Astrocyte of the spinal cord (primary cell): ENCODE results near the gene NRGN.

Experiments
- DNase-seq: peaks from one replicate; pipeline ENCODE4 v3.0.0; 2011; ENCODE audit warnings: low read depth, low spot score
- H3K4me3 ChIP-seq: 2 replicates; pipeline ENCODE4 v1.5.1; 2011; ENCODE audit warnings: low read depth, mild to moderate bottlenecking, low read length, moderate library complexity
- in situ Hi-C: cut with HindIII; loops from 2 replicates; pipeline ENCODE4 v1.10.0; 2017; ENCODE audit warnings: low sequenced_read_pairs
- TF ChIP-seq, protein P1 (sequence below): IDR thresholded peaks from 2 replicates; pipeline ENCODE4 v1.5.1; 2012; ENCODE audit warnings: low read depth, mild to moderate bottlenecking, low read length, inconsistent platforms

NRGN gene

DNA sequence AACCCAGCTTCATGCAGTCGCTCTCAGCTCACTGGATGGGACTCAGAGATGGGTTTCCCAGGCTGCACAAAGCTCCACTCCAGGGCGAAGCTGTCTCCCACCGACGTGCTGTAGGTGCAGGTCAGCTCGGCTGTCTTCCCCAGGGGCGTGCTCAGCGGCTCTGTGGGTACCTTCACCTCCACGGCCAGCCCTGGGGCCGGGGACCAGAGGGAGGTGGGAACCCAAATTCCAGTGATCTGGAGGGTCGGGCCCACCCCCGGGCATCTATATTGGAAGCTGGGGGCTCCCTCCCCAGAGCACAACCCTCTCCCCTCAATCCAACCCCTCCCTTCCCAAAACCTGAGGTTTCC is 11.6 kb downstream of the NRGN start:
- in situ Hi-C loops: no loop called here
- no peak for DNase-seq
- H3K4me3 ChIP-seq: no peak overlapping the region
- TF ChIP-seq, protein P1, sequence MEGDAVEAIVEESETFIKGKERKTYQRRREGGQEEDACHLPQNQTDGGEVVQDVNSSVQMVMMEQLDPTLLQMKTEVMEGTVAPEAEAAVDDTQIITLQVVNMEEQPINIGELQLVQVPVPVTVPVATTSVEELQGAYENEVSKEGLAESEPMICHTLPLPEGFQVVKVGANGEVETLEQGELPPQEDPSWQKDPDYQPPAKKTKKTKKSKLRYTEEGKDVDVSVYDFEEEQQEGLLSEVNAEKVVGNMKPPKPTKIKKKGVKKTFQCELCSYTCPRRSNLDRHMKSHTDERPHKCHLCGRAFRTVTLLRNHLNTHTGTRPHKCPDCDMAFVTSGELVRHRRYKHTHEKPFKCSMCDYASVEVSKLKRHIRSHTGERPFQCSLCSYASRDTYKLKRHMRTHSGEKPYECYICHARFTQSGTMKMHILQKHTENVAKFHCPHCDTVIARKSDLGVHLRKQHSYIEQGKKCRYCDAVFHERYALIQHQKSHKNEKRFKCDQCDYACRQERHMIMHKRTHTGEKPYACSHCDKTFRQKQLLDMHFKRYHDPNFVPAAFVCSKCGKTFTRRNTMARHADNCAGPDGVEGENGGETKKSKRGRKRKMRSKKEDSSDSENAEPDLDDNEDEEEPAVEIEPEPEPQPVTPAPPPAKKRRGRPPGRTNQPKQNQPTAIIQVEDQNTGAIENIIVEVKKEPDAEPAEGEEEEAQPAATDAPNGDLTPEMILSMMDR: no peak

DNA sequence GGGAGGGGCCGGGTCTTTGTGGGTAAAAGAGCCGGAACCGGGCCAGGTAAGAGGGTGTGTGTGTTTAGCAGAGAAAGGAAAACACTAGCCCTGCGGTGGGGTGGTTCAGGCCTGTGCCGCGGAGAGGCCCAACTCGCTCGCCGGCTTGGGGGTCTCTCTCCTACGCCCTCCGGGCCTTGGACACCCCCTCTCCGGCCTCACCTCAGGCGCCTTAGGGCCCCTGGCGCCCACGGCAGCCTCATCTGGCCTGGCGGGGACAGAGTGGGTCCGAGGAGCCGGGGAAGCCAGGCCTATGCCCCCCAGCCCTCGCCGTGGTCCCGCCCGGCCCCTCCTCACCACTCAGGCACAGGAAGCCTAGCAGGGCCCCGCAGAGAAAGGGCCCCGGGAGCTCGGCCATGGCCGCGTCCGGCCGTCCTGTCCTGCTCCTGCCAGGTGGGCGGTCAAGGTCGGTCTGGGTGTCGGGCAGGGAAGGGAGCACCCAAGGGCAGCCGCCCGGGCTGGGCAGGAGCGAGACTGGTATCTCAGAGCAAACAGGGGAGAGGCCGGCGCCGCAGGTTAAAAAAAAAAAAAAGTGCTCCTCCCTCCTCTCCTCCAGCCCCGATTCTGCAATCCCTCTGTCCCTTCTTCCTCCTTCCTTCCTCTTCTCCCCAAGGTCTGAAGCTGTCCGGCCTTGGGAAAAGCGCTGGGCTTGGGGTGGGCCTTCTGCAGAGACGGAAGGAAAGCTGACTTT is 12.2 kb downstream of the NRGN start, which contains the start of gene VSIG2:
Gene VSIG2 (minus strand): TSS at position 515 of the 730 bp plus-strand sequence. CDS start 118 bp downstream, at position 397.
- in situ Hi-C loops: no loop called here
- TF ChIP-seq, protein P1: no peak
- H3K4me3 ChIP-seq: no peak within 1 kb of the TSS
- no peak for DNase-seq

DNA sequence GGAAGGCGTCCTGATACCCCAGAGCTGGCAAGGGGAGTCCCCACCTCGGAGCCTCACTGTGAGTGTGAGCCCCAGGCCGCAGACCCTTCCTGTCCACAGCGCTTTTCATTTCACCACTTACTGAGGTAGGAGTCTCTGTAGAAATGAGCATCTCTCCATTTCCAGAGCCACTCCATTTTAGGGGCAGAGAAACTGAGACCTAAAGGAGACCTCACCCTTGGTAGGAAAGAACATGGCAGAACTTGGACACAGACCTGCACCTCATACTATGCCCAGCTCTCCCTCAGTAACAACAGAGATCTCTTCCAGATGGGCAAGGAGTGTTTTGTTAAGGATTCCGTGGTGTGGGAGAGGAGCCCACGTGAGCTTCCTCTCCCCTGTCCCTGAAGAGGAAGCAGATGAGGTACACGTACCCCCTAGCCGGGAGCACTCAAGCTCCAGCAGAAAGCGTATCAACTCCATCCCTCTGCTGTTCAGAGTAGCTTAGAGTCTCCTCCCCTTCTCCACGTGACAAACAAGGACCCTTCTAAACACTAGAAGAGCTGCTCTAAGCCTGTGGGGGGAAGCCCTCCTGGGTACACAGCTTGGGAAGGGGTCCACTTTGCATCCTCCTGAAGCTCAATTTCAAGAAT is 12.8 kb downstream of the NRGN start:
- H3K4me3 ChIP-seq: no peak overlapping the region
- TF ChIP-seq, protein P1: no peak
- in situ Hi-C loops: no loop called here
- no peak for DNase-seq

DNA sequence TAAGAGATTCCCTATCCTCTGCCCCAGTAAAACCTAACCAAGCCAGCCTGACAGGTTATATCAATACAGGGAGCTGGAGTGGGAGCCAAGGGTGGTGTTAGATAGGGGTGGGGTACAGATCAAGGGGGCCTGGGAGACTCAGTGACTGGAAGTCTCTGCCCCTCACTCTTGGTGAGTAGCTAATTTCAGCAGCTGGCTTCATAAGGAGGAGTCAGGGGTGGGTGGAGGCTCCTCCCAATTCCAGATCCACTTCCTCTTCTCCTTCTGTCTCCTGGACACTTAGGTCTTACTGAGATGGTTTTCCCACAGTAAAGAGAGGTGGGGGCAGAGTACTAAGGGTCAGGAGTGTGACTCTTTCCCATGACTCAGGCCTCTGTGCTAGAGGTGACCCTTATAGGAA is 13.5 kb downstream of the NRGN start:
- H3K4me3 ChIP-seq: no peak overlapping the region
- no peak for DNase-seq
- TF ChIP-seq, protein P1: no peak
- in situ Hi-C loops: no loop called here

DNA sequence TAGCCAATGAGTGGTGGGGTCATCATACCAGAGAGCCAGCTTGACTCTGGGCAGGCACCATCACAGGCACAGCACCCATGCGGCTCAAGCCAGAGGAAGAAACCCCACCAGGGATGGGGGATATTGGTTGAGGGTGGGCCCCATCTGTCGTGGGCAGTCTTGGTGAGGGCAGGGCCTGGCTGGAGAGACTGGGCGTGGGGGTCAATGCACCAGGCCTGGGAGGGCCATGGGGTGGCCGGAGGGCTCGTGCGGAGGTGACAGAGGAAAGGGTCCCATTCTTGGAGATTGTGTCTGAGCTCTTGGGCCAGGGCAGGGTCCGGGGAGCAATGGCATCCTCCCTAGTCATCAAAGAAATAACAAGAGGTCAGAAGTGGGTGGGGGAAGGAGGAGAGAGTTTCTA is 13.9 kb downstream of the NRGN start:
- TF ChIP-seq, protein P1: no peak
- no peak overlapping the region for H3K4me3 ChIP-seq
- no peak for DNase-seq
- in situ Hi-C loops: no loop called here

DNA sequence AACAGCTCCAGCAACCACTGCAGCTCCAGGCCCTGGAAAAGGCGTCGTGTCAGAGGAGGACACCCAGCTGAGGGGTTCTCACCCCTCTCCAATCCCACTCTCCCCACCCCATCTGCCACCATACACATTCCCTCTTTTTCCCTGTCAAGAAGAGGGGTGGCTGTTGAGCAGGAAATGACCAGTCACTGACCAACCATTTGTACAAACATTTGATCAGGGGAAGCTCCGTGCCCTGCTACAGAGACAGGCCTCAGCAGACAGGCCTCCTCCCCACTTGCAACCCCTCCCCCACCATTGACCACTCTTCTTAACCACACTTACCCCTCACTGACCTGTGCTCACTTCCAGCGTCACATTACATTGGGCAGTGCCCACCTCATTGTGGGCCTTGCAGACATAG is 14.6 kb downstream of the NRGN start:
- no peak for DNase-seq
- in situ Hi-C loops: no loop called here
- TF ChIP-seq, protein P1: no peak
- H3K4me3 ChIP-seq: no peak overlapping the region
